H9 (cell line): ENCODE results near the gene FREY1. TPM values are rescaled to one million over a fixed set of nuclear protein-coding genes. Genes with fewer than 3 reads are reported as not detected.

Source experiments
- DNase-seq: peaks from one replicate; pipeline ENCODE4 v3.0.0-alpha.2; 2017
- H2AFZ ChIP-seq: one replicate; pipeline ENCODE4 v1.6.1; 2013; ENCODE audit warnings: mild to moderate bottlenecking, low read length, control low read depth, moderate library complexity
- H2AK5ac ChIP-seq: 2 replicates; pipeline ENCODE4 v1.6.1; 2013; ENCODE audit warnings: low read length, control low read depth, mixed read lengths; ENCODE audit not compliant: insufficient read length
- H2BK120ac ChIP-seq: one replicate; pipeline ENCODE4 v1.6.1; 2013; ENCODE audit warnings: low read depth, mild to moderate bottlenecking, low read length, control low read depth, inconsistent platforms; ENCODE audit not compliant: poor library complexity, severe bottlenecking
- H2BK12ac ChIP-seq: 2 replicates; pipeline ENCODE4 v1.6.1; 2013; ENCODE audit warnings: low read length, control low read depth, mixed read lengths, low read depth; ENCODE audit not compliant: insufficient read length
- H2BK15ac ChIP-seq: 2 replicates; pipeline ENCODE4 v1.6.1; 2013; ENCODE audit warnings: low read depth, low read length, control low read depth
- H2BK20ac ChIP-seq: one replicate; pipeline ENCODE4 v1.6.1; 2013; ENCODE audit warnings: low read depth, mild to moderate bottlenecking, low read length, control low read depth, inconsistent platforms; ENCODE audit not compliant: poor library complexity, severe bottlenecking
- H2BK5ac ChIP-seq: 2 replicates; pipeline ENCODE4 v1.6.1; 2013; ENCODE audit warnings: low read length, control low read depth, mixed read lengths; ENCODE audit not compliant: insufficient read length
- H3K14ac ChIP-seq: 2 replicates; pipeline ENCODE4 v1.6.1; 2013; ENCODE audit warnings: low read length, control low read depth; ENCODE audit not compliant: insufficient read depth
- H3K18ac ChIP-seq: 2 replicates; pipeline ENCODE4 v1.6.1; 2013; ENCODE audit warnings: low read depth, mild to moderate bottlenecking, mixed read lengths, low read length, control low read depth; ENCODE audit not compliant: insufficient read length
- H3K23ac ChIP-seq: 2 replicates; pipeline ENCODE4 v1.6.1; 2013; ENCODE audit warnings: low read length, control low read depth, mixed read lengths, low read depth; ENCODE audit not compliant: insufficient read length
- H3K23me2 ChIP-seq: 2 replicates; pipeline ENCODE4 v1.6.1; 2013; ENCODE audit warnings: low read depth, mild to moderate bottlenecking, mixed read lengths, low read length, control low read depth; ENCODE audit not compliant: insufficient read length, poor library complexity, severe bottlenecking
- H3K27ac ChIP-seq: 2 replicates; pipeline ENCODE4 v1.5.1; 2013; ENCODE audit warnings: low read length, control low read depth, mixed read lengths, low read depth; ENCODE audit not compliant: insufficient read length
- H3K27me3 ChIP-seq: 2 replicates; pipeline ENCODE4 v1.6.1; 2013; ENCODE audit warnings: low read length, control low read depth, inconsistent platforms; ENCODE audit not compliant: insufficient read depth
- H3K4ac ChIP-seq: 2 replicates; pipeline ENCODE4 v1.6.1; 2013; ENCODE audit warnings: low read depth, mild to moderate bottlenecking, control low read depth, inconsistent platforms, low read length, moderate library complexity
- H3K4me1 ChIP-seq: 2 replicates; pipeline ENCODE4 v1.6.1; 2013; ENCODE audit warnings: low read length, control low read depth, inconsistent platforms; ENCODE audit not compliant: insufficient read depth
- H3K4me2 ChIP-seq: 2 replicates; pipeline ENCODE4 v1.6.1; 2013; ENCODE audit warnings: low read length, control low read depth, mixed read lengths; ENCODE audit not compliant: insufficient read length, insufficient read depth
- H3K56ac ChIP-seq: 2 replicates; pipeline ENCODE4 v1.6.1; 2013; ENCODE audit warnings: low read depth, mild to moderate bottlenecking, mixed read lengths, low read length, control low read depth; ENCODE audit not compliant: insufficient read length
- H3K79me1 ChIP-seq: 2 replicates; pipeline ENCODE4 v1.6.1; 2013; ENCODE audit warnings: low read depth, mild to moderate bottlenecking, moderate library complexity, low read length, control low read depth, inconsistent platforms; ENCODE audit not compliant: insufficient read depth, poor library complexity, severe bottlenecking
- H3K79me2 ChIP-seq: 2 replicates; pipeline ENCODE4 v1.6.1; 2013; ENCODE audit warnings: low read length, control low read depth, inconsistent platforms; ENCODE audit not compliant: insufficient read depth
- H3K9ac ChIP-seq: 2 replicates; pipeline ENCODE4 v1.6.1; 2013; ENCODE audit warnings: low read length, control low read depth, mixed read lengths; ENCODE audit not compliant: insufficient read length; ENCODE audit errors: extremely low read depth
- H3K9me3 ChIP-seq: one replicate; pipeline ENCODE4 v1.6.1; 2013; ENCODE audit warnings: low read depth, low read length, inconsistent platforms; ENCODE audit not compliant: control insufficient read depth
- H3T11ph ChIP-seq: one replicate; pipeline ENCODE4 v1.6.1; 2013; ENCODE audit warnings: mild to moderate bottlenecking, low read length, control low read depth, inconsistent platforms
- H4K20me1 ChIP-seq: one replicate; pipeline ENCODE4 v1.6.1; 2013; ENCODE audit not compliant: control insufficient read depth, insufficient read length, insufficient read depth
- H4K5ac ChIP-seq: 2 replicates; pipeline ENCODE4 v1.6.1; 2013; ENCODE audit warnings: low read depth, mild to moderate bottlenecking, mixed read lengths, low read length, control low read depth; ENCODE audit not compliant: insufficient read length
- H4K8ac ChIP-seq: replicated peaks from 2 replicates; pipeline ENCODE4 v1.6.1; 2013; ENCODE audit warnings: low read length, control low read depth, mixed read lengths, low read depth; ENCODE audit not compliant: insufficient read length
- H4K91ac ChIP-seq: 2 replicates; pipeline ENCODE4 v1.6.1; 2013; ENCODE audit warnings: low read depth, mild to moderate bottlenecking, moderate library complexity, mixed read lengths, low read length, control low read depth; ENCODE audit not compliant: insufficient read length
- H3K27ac Mint-ChIP-seq, 3 experiments: 2 replicates in 2 of 3; 3 replicates in 1 of 3; pipeline ENCODE4 v1.8.0; 2020 to 2021; ENCODE audit warnings: mixed read lengths in 3 of 3, mild to moderate bottlenecking in 1 of 3, moderate library complexity in 1 of 3
- H3K27me3 Mint-ChIP-seq: 2 replicates; pipeline ENCODE4 v1.8.0; 2021; ENCODE audit warnings: low read depth, mild to moderate bottlenecking, moderate library complexity, mixed read lengths
- H3K36me3 Mint-ChIP-seq, 3 experiments: 2 replicates in 2 of 3; 3 replicates in 1 of 3; pipeline ENCODE4 v1.8.0; 2020 to 2021; ENCODE audit warnings: low read depth in 3 of 3, mixed read lengths in 3 of 3; ENCODE audit not compliant: insufficient read depth in 1 of 3
- H3K4me1 Mint-ChIP-seq, 2 experiments: 2 replicates each; pipeline ENCODE4 v1.8.0; 2020; ENCODE audit warnings: mixed read lengths in 2 of 2
- H3K4me3 Mint-ChIP-seq, 2 experiments: 2 replicates in 1 of 2; 3 replicates in 1 of 2; pipeline ENCODE4 v1.8.0; 2020 to 2021; ENCODE audit warnings: mild to moderate bottlenecking in 2 of 2, mixed read lengths in 2 of 2, moderate library complexity in 1 of 2
- H3K9me3 Mint-ChIP-seq, 2 experiments: 2 replicates in 1 of 2; 3 replicates in 1 of 2; pipeline ENCODE4 v1.8.0; 2020; ENCODE audit warnings: mild to moderate bottlenecking in 2 of 2, mixed read lengths in 2 of 2, moderate library complexity in 1 of 2
- CTCF ChIP-seq: fragments of 200-600 bp; sonication (generic); conservative IDR thresholded peaks from 3 replicates; pipeline ENCODE4 v1.8.0; 2021; ENCODE audit warnings: antibody characterized with exemption, mild to moderate bottlenecking
- WGBS: extraction: QIAGEN DNeasy Blood & Tissue Kit; methylation state at CpG from one replicate; pipeline ENCODE4 v1.1.7; 2013; ENCODE audit warnings: missing lambda C conversion rate, low lambda C conversion rate, mixed read lengths; ENCODE audit not compliant: insufficient read length; ENCODE audit errors: extremely low coverage; 5-methylcytosine and 5-hydroxymethylcytosine counted together
- total RNA-seq: library from RNA; stranded (reverse); gene quantifications from 2 replicates; pipeline ENCODE4 v1.2.1, GENCODE V29; 2021

Gene FREY1
- total RNA-seq, 1 experiment from 2014 or later = 2.1 TPM

GRCh38 chr11:45947885-45948284 is 40.8 kb upstream of the FREY1 start:
- no peak for DNase-seq
- no peaks in the 10 kb centered on the region for H3K79me2 ChIP-seq
- no peak overlapping the region for H3K56ac ChIP-seq
- Mint-ChIP-seq H3K4me1 (no peaks in the 10 kb centered on the region), H3K36me3 (peaks cover 9 to 70% (median 34%) of the 10 kb centered on the region in 3 experiments; a peak in 5 of 7 replicates), H3K9me3 (no peaks in the 10 kb centered on the region), H3K27ac (no peak overlapping the region), H3K4me3 (no peak overlapping the region), H3K27me3 (no peaks in the 10 kb centered on the region)
- no peak overlapping the region for H3K18ac ChIP-seq
- H3K27me3 ChIP-seq = no peaks in the 10 kb centered on the region
- no peak overlapping the region for H4K91ac ChIP-seq
- no peak overlapping the region for H2BK12ac ChIP-seq
- no peaks in the 10 kb centered on the region for H3K9me3 ChIP-seq
- H3K4ac ChIP-seq = no peak overlapping the region
- H2BK120ac ChIP-seq = no peak overlapping the region
- WGBS = no CpG with 5 or more reads among the region's 1 CpG
- no peak overlapping the region for H2BK15ac ChIP-seq
- H3T11ph ChIP-seq = no peak overlapping the region
- H3K4me2 ChIP-seq = no peak overlapping the region
- H3K4me1 ChIP-seq = no peaks in the 10 kb centered on the region
- H2BK20ac ChIP-seq = no peak overlapping the region
- no peak for TF ChIP-seq CTCF
- no peaks in the 10 kb centered on the region for H3K79me1 ChIP-seq
- no peak overlapping the region for H3K9ac ChIP-seq
- no peak overlapping the region for H3K14ac ChIP-seq
- H3K23ac ChIP-seq = no peak overlapping the region
- H3K23me2 ChIP-seq = no peaks in the 10 kb centered on the region
- no peaks in the 10 kb centered on the region for H4K20me1 ChIP-seq
- no peak overlapping the region for H2BK5ac ChIP-seq
- H4K5ac ChIP-seq = no peak overlapping the region
- no peak overlapping the region for H2AK5ac ChIP-seq
- no peak overlapping the region for H4K8ac ChIP-seq
- H3K27ac ChIP-seq = no peak overlapping the region
- H2AFZ ChIP-seq = no peak overlapping the region
